Neuron (in vitro differentiated cells): Measurements from ENCODE around the gene CTAGE9.
"Not testable (repeated sequence)": the region's sequence is repeated elsewhere in the genome, so short reads cannot be mapped to it uniquely, and the experiment has no call there.

Experiments
- H2AFZ ChIP-seq: one replicate; pipeline ENCODE4 v1.6.1; 2013; ENCODE audit warnings: low read depth, mild to moderate bottlenecking, inconsistent platforms, low read length, moderate library complexity
- H3K27me3 ChIP-seq: one replicate; pipeline ENCODE4 v1.6.1; 2013; ENCODE audit warnings: low read length; ENCODE audit not compliant: insufficient read depth
- H3K36me3 ChIP-seq: one replicate; pipeline ENCODE4 v1.6.1; 2013; ENCODE audit warnings: low read length; ENCODE audit not compliant: insufficient read depth
- H3K4me1 ChIP-seq: one replicate; pipeline ENCODE4 v1.6.1; 2013; ENCODE audit warnings: low read length; ENCODE audit not compliant: insufficient read depth
- H3K4me3 ChIP-seq: 2 replicates; pipeline ENCODE4 v1.5.1; 2013; ENCODE audit warnings: mild to moderate bottlenecking, low read length, moderate library complexity
- H3K9me3 ChIP-seq: one replicate; pipeline ENCODE4 v1.6.1; 2013; ENCODE audit warnings: low read length

CTAGE9 gene

DNA sequence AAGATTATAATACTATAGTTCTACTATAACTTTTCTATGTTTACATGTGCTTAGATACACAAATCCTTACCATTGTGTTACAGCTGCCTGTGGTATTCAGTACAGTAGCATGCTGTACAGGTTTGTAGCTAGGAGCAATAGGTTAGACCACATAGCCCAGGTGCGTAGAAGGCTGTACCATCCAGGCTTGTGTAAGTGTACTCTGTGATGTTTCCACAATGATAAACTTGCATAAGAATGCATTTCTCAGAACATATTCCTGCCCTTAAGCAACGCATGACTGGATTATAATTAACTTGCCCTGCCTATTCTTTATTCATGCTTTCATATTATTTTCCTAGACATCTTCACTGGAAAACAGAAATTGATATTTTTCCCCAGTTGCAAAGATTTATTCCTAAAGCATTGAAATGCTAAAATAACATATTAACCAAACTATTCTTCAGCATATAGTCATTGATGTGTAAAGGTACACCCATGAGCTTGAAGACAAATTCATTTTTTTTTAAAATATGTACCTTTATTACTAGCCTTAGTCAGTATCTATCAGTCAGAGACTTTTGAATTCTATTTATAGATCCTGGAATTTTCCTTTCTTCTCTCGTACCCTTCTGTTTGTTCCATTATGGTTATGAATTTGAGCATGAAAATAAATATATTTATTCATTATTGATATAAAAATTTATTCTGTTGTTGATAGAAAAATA lies 7.2 kb upstream of the CTAGE9 start:
- Histone ChIP-seq H3K36me3 (no peaks in the 10 kb centered on the region), H3K9me3 (no peaks in the 10 kb centered on the region), H3K27me3 (no peaks in the 10 kb centered on the region), H3K4me3 (no peak overlapping the region), H2AFZ (no peak overlapping the region), H3K4me1 (no peaks in the 10 kb centered on the region)

DNA sequence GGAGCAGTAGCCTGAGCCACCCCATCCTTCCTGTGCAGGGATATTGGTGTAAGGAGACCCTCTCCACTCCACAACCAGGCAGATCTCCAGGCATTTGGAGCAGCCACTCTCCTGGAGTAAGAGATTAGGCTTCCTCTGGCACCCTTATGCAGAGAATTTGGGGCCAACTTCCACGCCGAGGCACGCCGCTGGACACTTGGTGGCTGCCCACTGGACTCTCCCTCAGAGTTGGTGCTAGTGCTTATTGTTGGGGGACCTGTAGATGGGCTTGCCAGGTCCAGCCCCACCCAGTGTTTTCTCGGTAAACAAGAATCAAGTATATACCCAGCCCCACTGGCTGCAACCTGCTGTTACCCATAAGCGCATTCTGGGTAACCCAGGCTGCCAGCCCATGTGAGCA lies 4.8 kb upstream of the CTAGE9 start:
- H2AFZ ChIP-seq, H3K9me3 ChIP-seq, H3K4me1 ChIP-seq, H3K36me3 ChIP-seq, H3K4me3 ChIP-seq, H3K27me3 ChIP-seq: not testable (repeated sequence)

DNA sequence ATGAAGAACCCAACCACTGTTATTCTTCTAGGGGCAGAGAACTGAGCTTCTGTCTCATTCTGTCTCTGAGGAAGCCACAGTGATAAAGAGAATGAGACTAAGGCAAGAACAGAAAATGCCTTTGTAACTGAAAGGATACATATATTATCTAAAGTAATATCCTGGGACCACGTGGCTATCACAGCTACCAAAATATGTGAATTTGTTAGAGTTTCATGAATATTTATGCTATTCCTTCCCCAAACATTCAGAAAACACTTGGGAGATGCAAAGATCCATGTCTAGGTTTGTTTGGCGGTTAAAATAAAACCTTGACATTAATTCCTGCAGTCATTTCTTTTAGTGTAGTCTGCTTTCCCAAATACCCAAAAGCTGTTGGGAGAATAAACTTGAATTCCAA lies 6.9 kb downstream of the CTAGE9 start:
- not testable (repeated sequence) for H3K9me3 ChIP-seq, H3K4me3 ChIP-seq, H3K27me3 ChIP-seq, H3K4me1 ChIP-seq, H3K36me3 ChIP-seq, H2AFZ ChIP-seq

DNA sequence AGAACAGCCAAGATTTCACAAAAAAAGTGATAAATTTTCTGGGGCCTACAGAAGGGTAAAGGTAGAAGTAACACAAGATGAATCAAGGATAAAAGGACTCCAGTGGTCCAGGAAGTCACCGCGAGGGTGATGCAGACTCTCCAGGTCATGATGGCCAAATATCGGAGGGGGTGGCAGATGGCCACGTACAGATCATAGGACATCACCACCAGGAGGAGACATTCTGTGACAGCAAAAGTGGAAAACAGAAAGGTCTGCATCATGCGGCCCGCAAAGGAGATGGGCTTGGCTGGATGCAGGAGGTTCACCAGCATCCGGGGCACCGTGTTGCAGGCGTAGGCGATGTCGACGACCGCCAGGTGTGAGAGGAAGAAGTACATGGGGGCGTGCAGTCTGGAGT lies 10.0 kb downstream of the CTAGE9 start:
- H3K4me1 ChIP-seq, H3K9me3 ChIP-seq, H3K27me3 ChIP-seq, H3K4me3 ChIP-seq, H2AFZ ChIP-seq, H3K36me3 ChIP-seq: not testable (repeated sequence)

DNA sequence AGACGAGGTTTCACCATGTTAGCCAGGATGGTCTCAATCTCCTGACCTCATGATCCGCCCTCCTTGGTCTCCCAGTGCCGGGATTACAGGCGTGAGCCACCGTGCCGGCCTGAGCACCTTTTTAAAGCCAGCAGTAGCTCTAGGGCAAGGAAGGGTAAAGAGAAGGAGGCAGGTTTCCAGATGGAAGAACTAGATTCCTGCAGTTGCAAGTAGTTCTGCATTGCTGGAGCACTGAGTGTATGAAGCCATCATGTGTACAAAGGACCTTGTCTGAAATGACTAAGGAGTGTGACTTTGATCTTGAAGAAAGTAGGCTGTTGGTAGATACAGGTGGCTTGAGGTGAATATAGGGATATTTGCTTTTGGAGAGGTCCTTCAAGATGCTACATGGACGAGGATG lies 13.9 kb downstream of the CTAGE9 start:
- H3K9me3 ChIP-seq = no peaks in the 10 kb centered on the region
- no peak overlapping the region for H2AFZ ChIP-seq
- H3K27me3 ChIP-seq = no peaks in the 10 kb centered on the region
- H3K4me3 ChIP-seq = no peak overlapping the region
- no peaks in the 10 kb centered on the region for H3K4me1 ChIP-seq
- no peaks in the 10 kb centered on the region for H3K36me3 ChIP-seq

DNA sequence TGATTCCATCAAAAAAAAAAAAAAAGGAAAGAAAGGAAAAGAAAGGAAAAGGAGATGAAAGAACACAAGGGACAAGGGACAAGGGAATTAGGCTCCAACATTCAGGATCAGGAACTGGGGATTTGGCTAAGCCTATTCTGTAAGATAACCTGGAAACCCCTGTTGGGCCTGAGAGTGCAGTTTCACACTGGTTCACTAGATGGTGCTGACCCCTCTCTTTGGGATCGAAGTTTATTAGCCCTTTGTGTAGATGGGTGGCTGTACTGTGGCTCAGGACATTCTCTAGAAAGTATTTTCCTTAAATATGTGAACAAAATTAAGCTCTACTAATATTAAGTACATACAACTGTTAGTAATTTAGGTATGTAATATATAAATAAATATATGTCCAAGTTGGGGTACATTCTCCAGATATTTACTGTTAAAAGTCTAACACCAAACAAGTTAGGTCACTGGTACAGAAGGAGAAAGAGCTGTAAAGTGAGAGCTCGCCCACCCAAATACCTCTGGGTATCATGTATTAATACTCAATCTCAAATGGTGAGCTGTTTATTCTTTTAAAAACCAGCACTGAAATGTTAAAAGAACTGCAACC lies 15.9 kb downstream of the CTAGE9 start:
- Histone ChIP-seq H3K36me3 (no peaks in the 10 kb centered on the region), H3K4me1 (no peaks in the 10 kb centered on the region), H2AFZ (no peak overlapping the region), H3K27me3 (no peaks in the 10 kb centered on the region), H3K9me3 (no peaks in the 10 kb centered on the region), H3K4me3 (no peak overlapping the region)

DNA sequence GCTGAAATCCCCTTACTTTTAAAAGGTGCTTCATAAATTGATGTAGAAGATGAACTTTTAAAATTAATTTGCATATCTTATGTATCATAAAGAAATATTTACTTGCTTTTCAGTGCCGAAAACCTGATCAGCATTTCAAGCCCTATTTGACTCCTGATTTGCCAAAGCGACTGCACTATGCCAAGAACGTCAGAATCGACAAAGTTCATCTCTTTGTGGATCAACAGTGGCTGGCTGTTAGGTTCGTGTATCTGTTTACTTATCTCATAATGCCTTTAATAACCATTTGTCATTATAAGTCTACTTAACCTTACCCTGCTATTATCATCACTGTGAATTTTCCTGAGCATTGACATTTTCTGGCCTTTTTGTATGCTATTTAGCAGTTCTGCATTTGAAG lies 17.4 kb downstream of the CTAGE9 start:
- H3K4me1 ChIP-seq = no peaks in the 10 kb centered on the region
- H3K9me3 ChIP-seq = no peaks in the 10 kb centered on the region
- H3K4me3 ChIP-seq = no peak overlapping the region
- H3K27me3 ChIP-seq = no peaks in the 10 kb centered on the region
- no peaks in the 10 kb centered on the region for H3K36me3 ChIP-seq
- no peak overlapping the region for H2AFZ ChIP-seq

DNA sequence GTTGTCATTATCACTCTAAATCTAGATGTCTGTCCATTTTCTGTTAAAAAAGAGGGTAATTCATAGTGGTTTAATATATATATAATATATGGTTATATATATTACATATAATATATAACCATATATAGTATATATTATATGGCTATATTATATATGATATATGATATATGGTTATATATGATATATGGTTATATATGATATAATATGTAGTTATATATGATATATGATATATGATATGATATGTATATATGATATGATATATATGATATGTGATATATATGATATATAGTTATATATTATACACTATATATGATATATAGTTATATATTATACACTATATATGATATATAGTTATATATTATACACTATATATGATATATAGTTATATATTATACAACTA lies 18.2 kb downstream of the CTAGE9 start:
- H2AFZ ChIP-seq = no peak overlapping the region
- no peaks in the 10 kb centered on the region for H3K27me3 ChIP-seq
- no peaks in the 10 kb centered on the region for H3K36me3 ChIP-seq
- H3K4me1 ChIP-seq = no peaks in the 10 kb centered on the region
- H3K4me3 ChIP-seq = no peak overlapping the region
- no peaks in the 10 kb centered on the region for H3K9me3 ChIP-seq

DNA sequence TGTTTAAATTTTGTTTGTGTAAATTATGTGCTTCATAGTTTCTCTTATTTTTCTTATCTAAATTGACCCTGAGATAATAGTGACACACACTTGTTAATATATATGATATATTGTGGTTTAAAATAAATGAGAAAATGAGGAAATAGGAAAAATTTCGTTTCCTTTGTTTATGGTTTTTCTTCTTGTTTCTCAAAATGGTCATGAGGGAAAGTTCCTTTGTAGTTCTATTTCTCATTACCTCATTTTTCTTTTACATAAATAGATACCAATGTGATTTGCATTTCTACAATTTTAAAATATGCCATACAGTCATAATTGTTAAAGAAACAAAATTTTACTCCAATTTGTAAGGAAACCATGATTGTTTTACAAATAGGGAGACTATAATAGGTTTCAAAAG lies 18.8 kb downstream of the CTAGE9 start:
- H3K4me1 ChIP-seq = no peaks in the 10 kb centered on the region
- no peaks in the 10 kb centered on the region for H3K36me3 ChIP-seq
- H3K27me3 ChIP-seq = no peaks in the 10 kb centered on the region
- no peak overlapping the region for H3K4me3 ChIP-seq
- no peaks in the 10 kb centered on the region for H3K9me3 ChIP-seq
- no peak overlapping the region for H2AFZ ChIP-seq

DNA sequence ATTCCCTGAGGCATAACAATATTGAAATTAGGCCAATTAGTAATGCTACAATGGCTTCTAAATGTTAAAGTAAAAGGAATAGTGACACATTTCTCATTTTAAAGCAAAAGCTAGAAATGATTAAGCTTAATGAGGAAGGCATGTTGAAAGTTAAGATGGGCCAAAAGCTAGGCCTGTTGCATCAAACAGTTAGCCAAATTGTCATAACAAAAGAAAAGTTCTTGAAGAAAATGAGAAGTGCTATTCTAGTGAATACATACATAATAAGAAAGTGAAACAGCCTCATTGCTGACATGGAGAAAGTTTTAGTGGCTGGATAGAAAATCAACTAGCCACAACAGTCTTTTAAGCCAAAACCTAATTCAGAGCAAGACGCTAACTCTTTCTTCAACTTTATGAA lies 22.5 kb downstream of the CTAGE9 start:
- Histone ChIP-seq H2AFZ (no peak overlapping the region), H3K4me3 (no peak overlapping the region), H3K27me3 (no peaks in the 10 kb centered on the region), H3K4me1 (no peaks in the 10 kb centered on the region), H3K36me3 (no peaks in the 10 kb centered on the region), H3K9me3 (no peaks in the 10 kb centered on the region)

DNA sequence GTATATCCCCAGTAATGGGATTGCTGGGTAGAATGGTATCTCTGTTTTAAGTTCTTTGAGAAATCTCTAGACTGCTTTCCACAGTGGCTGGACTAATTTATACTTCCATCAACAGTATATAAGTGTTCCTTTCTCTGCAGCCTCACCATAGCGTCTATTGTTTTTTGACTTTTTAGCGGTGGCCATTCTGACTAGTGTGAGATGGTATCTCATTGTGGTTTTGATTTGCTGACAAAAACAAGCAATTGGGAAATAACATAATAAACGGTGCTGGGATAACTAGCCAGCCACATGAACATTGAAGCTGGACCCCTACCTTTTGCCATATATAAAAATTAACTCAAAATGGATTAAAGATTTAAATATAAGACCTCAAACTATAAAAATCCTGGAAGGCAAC lies 23.8 kb downstream of the CTAGE9 start:
- H3K4me3 ChIP-seq = no peak overlapping the region
- no peaks in the 10 kb centered on the region for H3K36me3 ChIP-seq
- H2AFZ ChIP-seq = no peak overlapping the region
- no peaks in the 10 kb centered on the region for H3K9me3 ChIP-seq
- H3K4me1 ChIP-seq = peaks cover 3% of the 10 kb centered on the region
- H3K27me3 ChIP-seq = no peaks in the 10 kb centered on the region

DNA sequence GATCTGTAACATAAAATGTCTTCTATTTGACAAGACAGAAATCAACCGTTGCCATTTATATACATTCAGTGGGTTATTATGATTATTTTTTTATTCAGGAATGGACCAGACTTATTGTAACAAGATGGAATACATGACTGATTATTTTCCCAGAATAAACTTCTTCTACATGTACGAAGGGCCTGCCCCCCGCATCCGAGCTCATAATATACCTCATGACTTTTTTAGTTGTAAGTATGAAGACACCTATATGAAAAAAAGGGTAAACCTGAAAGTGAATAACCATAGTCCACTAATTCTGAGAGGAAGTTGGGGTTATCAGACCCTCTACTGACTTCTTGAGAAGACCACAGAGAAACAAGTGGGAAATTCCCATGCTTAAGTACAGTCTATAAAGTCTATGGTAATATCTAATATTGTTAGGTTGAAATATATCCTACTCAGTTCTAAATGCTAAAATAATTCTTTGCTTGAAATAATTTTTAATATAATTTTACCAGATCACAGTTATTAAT lies 25.5 kb downstream of the CTAGE9 start:
- H2AFZ ChIP-seq = no peak overlapping the region
- H3K27me3 ChIP-seq = no peaks in the 10 kb centered on the region
- H3K36me3 ChIP-seq = no peaks in the 10 kb centered on the region
- no peak overlapping the region for H3K4me3 ChIP-seq
- H3K4me1 ChIP-seq = peaks cover 3% of the 10 kb centered on the region
- H3K9me3 ChIP-seq = peaks cover 3% of the 10 kb centered on the region

DNA sequence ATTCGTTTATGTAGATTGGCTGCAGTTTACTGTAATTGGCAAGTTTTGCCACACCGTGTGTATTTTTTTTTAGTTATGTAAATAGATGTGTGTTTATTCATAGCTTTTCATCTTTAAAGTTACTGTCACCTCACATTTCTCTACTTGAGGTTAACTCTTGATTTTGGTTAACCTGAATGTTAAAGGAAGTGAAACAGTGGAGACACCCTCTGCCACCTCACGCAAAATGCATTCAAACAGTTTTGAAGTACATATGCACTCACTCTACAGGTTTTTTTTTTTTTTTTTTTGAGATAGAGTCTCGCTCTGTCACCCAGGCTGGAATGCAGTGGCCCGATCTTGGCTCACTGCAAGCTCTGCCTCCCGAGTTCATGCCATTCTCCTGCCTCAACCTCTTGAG lies 27.3 kb downstream of the CTAGE9 start:
- Histone ChIP-seq H3K27me3 (no peaks in the 10 kb centered on the region), H3K4me3 (no peak overlapping the region), H2AFZ (no peak overlapping the region), H3K9me3 (peaks cover 3% of the 10 kb centered on the region), H3K36me3 (no peaks in the 10 kb centered on the region), H3K4me1 (peaks cover 5% of the 10 kb centered on the region)

DNA sequence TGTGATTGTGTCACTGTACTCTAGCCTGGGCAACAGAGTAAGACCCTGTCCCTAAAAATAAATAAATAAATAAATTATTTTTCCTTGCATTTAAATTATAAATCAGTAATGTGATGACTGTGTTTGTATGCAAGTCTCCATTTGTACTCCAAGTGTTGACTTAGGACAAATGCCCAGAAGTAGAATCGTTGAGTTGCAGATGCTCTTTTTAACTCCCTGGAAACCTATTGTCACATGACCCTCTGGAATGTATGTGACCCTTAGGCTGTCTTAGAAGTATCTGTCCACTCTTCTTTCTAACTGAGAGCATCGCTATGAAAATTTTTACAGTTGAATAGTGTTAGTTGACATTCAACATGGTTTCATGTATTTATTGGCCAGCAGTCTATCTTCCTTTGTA lies 28.4 kb downstream of the CTAGE9 start:
- Histone ChIP-seq H3K4me1 (peaks cover 12% of the 10 kb centered on the region), H3K9me3 (peaks cover 3% of the 10 kb centered on the region), H3K36me3 (no peaks in the 10 kb centered on the region)

More for the DNA sequence above, 28.4 kb downstream of the CTAGE9 start:
- H3K4me3 ChIP-seq = no peak overlapping the region
- no peak overlapping the region for H2AFZ ChIP-seq
- H3K27me3 ChIP-seq = no peaks in the 10 kb centered on the region
